ENCODE measurements around the gene SFR1.

- TF ChIP-seq CTCF (IDR thresholded peaks at IDR 0.05; ENCODE audit: low read depth, low read length), result no peak
- TF ChIP-seq, protein P1, sequence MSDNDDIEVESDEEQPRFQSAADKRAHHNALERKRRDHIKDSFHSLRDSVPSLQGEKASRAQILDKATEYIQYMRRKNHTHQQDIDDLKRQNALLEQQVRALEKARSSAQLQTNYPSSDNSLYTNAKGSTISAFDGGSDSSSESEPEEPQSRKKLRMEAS (IDR thresholded peaks at IDR 0.05; ENCODE audit: low read depth, low read length), result no peak
These were observed 22.7 kb upstream of the SFR1 start for GRCh38 chr10:104099269-104099668.
